GM12873 (cell line): ENCODE data around the gene POC1A.

ENCODE experiments used
- CTCF ChIP-seq: IDR thresholded peaks from 2 replicates; pipeline ENCODE4 v1.5.1; 2012; ENCODE audit warnings: low read depth, mild to moderate bottlenecking, moderate library complexity, low read length, control low read depth; ENCODE audit not compliant: insufficient read depth; ENCODE audit errors: missing control alignments

The POC1A gene

GRCh38 chr3:52072471-52072870 is 81.8 kb downstream of the POC1A start:
- no peak for TF ChIP-seq CTCF

GRCh38 chr3:52072020-52072419 is 82.2 kb downstream of the POC1A start:
- no peak for TF ChIP-seq CTCF

GRCh38 chr3:52070724-52071621 is 83.2 kb downstream of the POC1A start:
- TF ChIP-seq CTCF: no peak

- no peak for TF ChIP-seq CTCF
Measured at GRCh38 chr3:52069855-52070254, 84.4 kb downstream of the POC1A start.

- no peak for TF ChIP-seq CTCF
Measured at GRCh38 chr3:52069135-52069534, 85.1 kb downstream of the POC1A start.

GRCh38 chr3:52068730-52069129 is 85.5 kb downstream of the POC1A start:
- no peak for TF ChIP-seq CTCF

- TF ChIP-seq CTCF: no peak
Measured at GRCh38 chr3:52068055-52068571, 86.1 kb downstream of the POC1A start.
